HCT116 (cell line): ENCODE results near the gene KRTAP10-7. TPM values are rescaled to one million over a fixed set of nuclear protein-coding genes. Genes with fewer than 3 reads are reported as not detected.

Experiments
- total RNA-seq: library from RNA; stranded (reverse); gene quantifications from one replicate; pipeline ENCODE4 v1.2.1, GENCODE V29; 2021; ENCODE audit not compliant: unreplicated experiment

The KRTAP10-7 gene
- total RNA-seq, 1 experiment from 2014 or later = not detected

Other genes with a start within 250 kb of the KRTAP10-7 start
- 28.1 TPM for gene TRPM2, start 247.0 kb upstream of the KRTAP10-7 start, total RNA-seq
- 7.5 TPM for gene LRRC3, start 145.1 kb upstream of the KRTAP10-7 start, total RNA-seq
- not detected for gene KRTAP10-1, start 60.4 kb upstream of the KRTAP10-7 start, total RNA-seq
- not detected for gene KRTAP10-2, start 49.1 kb upstream of the KRTAP10-7 start, total RNA-seq
- not detected for gene KRTAP10-3, start 41.8 kb upstream of the KRTAP10-7 start, total RNA-seq
- gene KRTAP10-4, start 26.9 kb upstream of the KRTAP10-7 start, total RNA-seq = not detected
- not detected for gene KRTAP10-5, start 20.0 kb upstream of the KRTAP10-7 start, total RNA-seq
- gene KRTAP10-6, start 8.1 kb upstream of the KRTAP10-7 start, total RNA-seq = not detected
- gene KRTAP10-8, start 11.5 kb downstream of the KRTAP10-7 start, total RNA-seq = not detected
- gene KRTAP10-9, start 26.5 kb downstream of the KRTAP10-7 start, total RNA-seq = not detected
- not detected for gene KRTAP10-10, start 36.8 kb downstream of the KRTAP10-7 start, total RNA-seq
- not detected for gene KRTAP10-11, start 45.8 kb downstream of the KRTAP10-7 start, total RNA-seq
- not detected for gene KRTAP12-4, start 54.1 kb downstream of the KRTAP10-7 start, total RNA-seq
- gene KRTAP12-3, start 57.3 kb downstream of the KRTAP10-7 start, total RNA-seq = not detected
- gene KRTAP12-2, start 66.3 kb downstream of the KRTAP10-7 start, total RNA-seq = not detected
- not detected for gene KRTAP12-1, start 81.6 kb downstream of the KRTAP10-7 start, total RNA-seq
- gene KRTAP10-12, start 96.6 kb downstream of the KRTAP10-7 start, total RNA-seq = not detected
- gene TSPEAR, start 111.0 kb downstream of the KRTAP10-7 start, total RNA-seq = not detected
- gene UBE2G2, start 201.2 kb downstream of the KRTAP10-7 start, total RNA-seq = 86.5 TPM
- gene SUMO3, start 217.5 kb downstream of the KRTAP10-7 start, total RNA-seq = 31.5 TPM